Endothelial cell of umbilical vein (primary cell): ENCODE measurements around the gene MALRD1. TPM values are rescaled to one million over a fixed set of nuclear protein-coding genes. Genes with fewer than 3 reads are reported as not detected.

Source experiments
- BruUV-seq: library from RNA; stranded (reverse); fragments of 400-500 nt; replicated peaks from 2 replicates; lab custom pipeline; 2021; lab: Mats Ljungman, UMichigan
- CTCF ChIA-PET: fragments of 300-600, 350-600 bp; sonication (Branson Sonifier 250); formaldehyde crosslinking; loops from one replicate; lab custom pipeline; 2021; ENCODE audit warnings: antibody characterized with exemption, inconsistent platforms; lab: Charles Lee
- POLR2A ChIA-PET: fragments of 300-600, 350-600 bp; sonication (Branson Sonifier 250); formaldehyde crosslinking; loops from one replicate; lab custom pipeline; 2021; ENCODE audit warnings: antibody characterized with exemption, inconsistent platforms; lab: Charles Lee
- DNase-seq: peaks from one replicate; pipeline ENCODE4 v3.0.0-alpha.2; 2011; ENCODE audit warnings: low read depth, low spot score
- FAIRE-seq: peaks from 2 replicates; lab custom pipeline; 2011; peaks lifted over from hg19 to GRCh38; lab: Jason Lieb, UNC
- H2AFZ ChIP-seq: 2 replicates; pipeline ENCODE4 v1.6.0; 2012; ENCODE audit warnings: low read depth, low read length, control low read depth, inconsistent platforms
- H3K27ac ChIP-seq: 2 replicates; pipeline ENCODE4 v1.5.1; 2011; ENCODE audit warnings: low read depth, mild to moderate bottlenecking, control low read depth, low read length, moderate library complexity; ENCODE audit not compliant: insufficient read depth
- H3K27me3 ChIP-seq, 2 experiments: 2 replicates each; pipeline versions ENCODE4 v1.6.0 to v1.6.1; 2011; ENCODE audit warnings: low read length in 2 of 2, mixed read lengths in 1 of 2; ENCODE audit not compliant: control insufficient read depth in 2 of 2, insufficient read depth in 2 of 2
- H3K36me3 ChIP-seq, 2 experiments: 2 replicates in 1 of 2; 3 replicates in 1 of 2; pipeline ENCODE4 v1.5.1; 2011; ENCODE audit warnings: low read length in 2 of 2, mild to moderate bottlenecking in 1 of 2, moderate library complexity in 1 of 2; ENCODE audit not compliant: control insufficient read depth in 2 of 2, insufficient read depth in 2 of 2; ENCODE audit errors: extremely low read depth in 1 of 2
- H3K4me1 ChIP-seq: 3 replicates; pipeline ENCODE4 v1.5.1; 2011; ENCODE audit warnings: mild to moderate bottlenecking, low read length; ENCODE audit not compliant: control insufficient read depth, insufficient read depth; ENCODE audit errors: extremely low read depth
- H3K4me2 ChIP-seq: 2 replicates; pipeline ENCODE4 v1.6.1; 2011; ENCODE audit warnings: low read length, control low read depth, mixed read lengths; ENCODE audit not compliant: insufficient read depth
- H3K4me3 ChIP-seq, 3 experiments: fragments of 200-600 bp in 1 of 3; sonication (generic), shearing (Covaris generic) in 1 of 3; replicated peaks in 1 of 3; 2 replicates each; pipeline ENCODE4 v1.5.1; 2011 to 2016; ENCODE audit warnings: control low read depth in 3 of 3, low read length in 3 of 3, mild to moderate bottlenecking in 2 of 3, inconsistent platforms in 1 of 3, low read depth in 1 of 3, moderate library complexity in 1 of 3; ENCODE audit not compliant: insufficient read depth in 1 of 3
- H3K79me2 ChIP-seq: 2 replicates; pipeline ENCODE4 v1.6.0; 2012; ENCODE audit warnings: low read length, inconsistent platforms; ENCODE audit not compliant: control insufficient read depth, insufficient read depth
- H3K9ac ChIP-seq: replicated peaks from 2 replicates; pipeline ENCODE3; 2011; ENCODE audit warnings: low read length, control low read depth; ENCODE audit not compliant: insufficient read depth; ENCODE audit errors: extremely low read depth
- H3K9me1 ChIP-seq: replicated peaks from 3 replicates; pipeline ENCODE4 v1.6.0; 2011; ENCODE audit warnings: mild to moderate bottlenecking, low read length; ENCODE audit not compliant: control insufficient read depth, insufficient read depth; ENCODE audit errors: extremely low read depth
- H3K9me3 ChIP-seq: replicated peaks from 2 replicates; pipeline ENCODE4 v1.5.1; 2012; ENCODE audit warnings: low read length, inconsistent platforms; ENCODE audit not compliant: control insufficient read depth, insufficient read depth
- H4K20me1 ChIP-seq: replicated peaks from 2 replicates; pipeline ENCODE3; 2011; ENCODE audit warnings: mild to moderate bottlenecking, low read length; ENCODE audit not compliant: control insufficient read depth, insufficient read depth; ENCODE audit errors: extremely low read depth
- EZH2 ChIP-seq: IDR thresholded peaks from 2 replicates; pipeline ENCODE4 v1.6.1; 2012; ENCODE audit warnings: borderline replicate concordance, low read depth, mild to moderate bottlenecking, moderate library complexity, low read length, inconsistent platforms; ENCODE audit not compliant: severe bottlenecking
- FOS ChIP-seq: IDR thresholded peaks from 2 replicates; pipeline ENCODE4 v1.6.1; 2011; ENCODE audit warnings: mild to moderate bottlenecking, low read length, moderate library complexity, borderline replicate concordance; ENCODE audit not compliant: insufficient read depth
- GATA2 ChIP-seq: IDR thresholded peaks from 2 replicates; pipeline ENCODE4 v1.7.0; 2011; ENCODE audit warnings: low read depth, mild to moderate bottlenecking, moderate library complexity, mixed read lengths, low read length; ENCODE audit not compliant: insufficient read length, insufficient read depth
- JUN ChIP-seq: IDR thresholded peaks from 2 replicates; pipeline ENCODE4 v1.6.1; 2011; ENCODE audit warnings: borderline replicate concordance, low read depth; ENCODE audit not compliant: insufficient read length, insufficient read depth
- MYC ChIP-seq: IDR thresholded peaks from one replicate; pipeline ENCODE4 v1.6.1; 2011; ENCODE audit warnings: mild to moderate bottlenecking, low read depth, low read length
- POLR2A ChIP-seq: IDR thresholded peaks from 2 replicates; pipeline ENCODE4 v1.6.1; 2012; ENCODE audit warnings: low read depth, mild to moderate bottlenecking, control low read depth, low read length
- POLR2AphosphoS5 ChIP-seq: IDR thresholded peaks from 2 replicates; pipeline ENCODE4 v1.6.1; 2012; ENCODE audit warnings: low read depth, mild to moderate bottlenecking, control low read depth, low read length, moderate library complexity; ENCODE audit not compliant: insufficient read depth
- dilution Hi-C: fragments of 300-500 bp; cut with MboI; formaldehyde crosslinking; loops from one replicate; pipeline ENCODE4 v1.15.0; 2019; ENCODE audit warnings: low sequenced_read_pairs; ENCODE audit not compliant: extremely low pct_ligation_motif_present
- intact Hi-C: fragments of 100-400 bp; cut with micrococcal nuclease; formaldehyde crosslinking; loops from one replicate; pipeline ENCODE4 v1.10.0; 2022
- polyA plus RNA-seq, 4 experiments: library from polyadenylated mRNA; depleted of rRNA in 3 of 4; stranded (reverse) in 3 of 4; unstranded in 1 of 4; fragments of >200 nt; gene quantifications; 2 replicates each; pipeline versions ENCODE4 v1.2.1 to v1.2.3, GENCODE V29; 2011 to 2012; ENCODE audit warnings: missing spikeins in 1 of 4
- total RNA-seq: library from RNA; stranded (reverse); gene quantifications from 2 replicates; pipeline ENCODE4 v1.2.3, GENCODE V29; 2021
- TF ChIP-seq, protein P1 (sequence below): IDR thresholded peaks from 2 replicates; pipeline ENCODE4 v1.6.1; 2011; ENCODE audit not compliant: insufficient read depth, insufficient read length
- TF ChIP-seq, protein P2 (sequence below), 2 donors: IDR thresholded peaks; 1 replicate in 1 of 2; 2 replicates in 1 of 2; pipeline ENCODE4 v1.5.1; 2011; ENCODE audit warnings: low read length in 2 of 2, mild to moderate bottlenecking in 2 of 2, moderate library complexity in 2 of 2, control low read depth in 1 of 2, inconsistent platforms in 1 of 2, low read depth in 1 of 2; ENCODE audit not compliant: insufficient read depth in 1 of 2; ENCODE audit errors: extremely low read depth in 1 of 2

MALRD1 gene
- total and polyA plus RNA-seq, 2 donors (not counting 3 experiments of a cell fraction or from before 2014, with no cell fraction given): not detected

DNA sequence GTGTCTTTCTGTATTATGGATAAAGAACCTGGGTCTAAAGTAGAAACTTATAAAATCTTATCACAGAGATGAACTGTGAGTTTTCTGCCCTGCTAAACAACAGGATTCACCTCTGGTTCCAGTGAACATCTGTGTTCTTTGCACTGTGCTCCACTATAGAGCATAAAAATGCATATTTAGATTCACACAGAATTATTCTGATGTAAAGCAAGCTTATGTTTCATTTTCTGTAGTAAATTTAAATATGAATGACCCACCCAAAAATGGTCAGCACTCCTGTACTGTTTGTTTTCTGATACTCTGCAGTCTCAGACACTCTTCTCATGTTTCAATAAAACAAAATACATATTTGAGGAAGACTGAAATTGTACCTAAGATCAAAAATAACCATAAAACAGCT, 563.2 kb downstream of the MALRD1 start:
- Histone ChIP-seq H3K27ac (no peak overlapping the region), H3K79me2 (no peaks in the 10 kb centered on the region), H3K9ac (no peak overlapping the region), H2AFZ (no peak overlapping the region), H3K4me1 (no peaks in the 10 kb centered on the region), H3K4me2 (no peak overlapping the region), H4K20me1 (no peaks in the 10 kb centered on the region), H3K36me3 (no peaks in the 10 kb centered on the region), H3K9me1 (no peaks in the 10 kb centered on the region), H3K27me3 (no peaks in the 10 kb centered on the region), H3K9me3 (peaks cover 5% of the 10 kb centered on the region), H3K4me3 (no peak overlapping the region)
- intact Hi-C loops (no loop called here), dilution Hi-C loops (no loop called here)
- TF ChIP-seq, protein P1, sequence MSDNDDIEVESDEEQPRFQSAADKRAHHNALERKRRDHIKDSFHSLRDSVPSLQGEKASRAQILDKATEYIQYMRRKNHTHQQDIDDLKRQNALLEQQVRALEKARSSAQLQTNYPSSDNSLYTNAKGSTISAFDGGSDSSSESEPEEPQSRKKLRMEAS: no peak
- TF ChIP-seq POLR2A (no peak), GATA2 (no peak), FOS (no peak), MYC (no peak), EZH2 (no peak)
- FAIRE-seq (no peak), DNase-seq (no peak)
- POLR2A ChIA-PET: no interaction called here
- BruUV-seq: no TSS peak
- CTCF ChIA-PET: no interaction called here

DNA sequence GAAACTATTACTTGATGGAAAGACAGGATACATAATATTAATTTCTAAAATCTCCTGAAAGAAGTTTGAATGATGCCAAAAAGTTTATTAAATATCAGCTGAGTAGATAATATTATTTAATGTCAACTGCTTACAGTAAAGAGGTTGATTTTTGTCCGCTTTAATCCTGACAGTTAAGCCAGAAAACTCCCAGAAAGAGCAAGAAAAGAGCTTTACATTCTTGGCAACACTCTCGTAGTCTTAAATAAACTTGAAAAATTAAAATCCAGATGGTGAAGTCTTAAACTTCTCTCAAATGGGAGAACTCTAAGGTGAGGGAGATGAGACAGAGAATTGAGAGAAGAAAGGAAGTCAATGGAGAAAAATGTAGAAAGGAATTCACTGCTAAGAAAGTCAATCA, 568.4 kb downstream of the MALRD1 start:
- DNase-seq: no peak
- TF ChIP-seq, protein P1: no peak
- TF ChIP-seq, protein P2, sequence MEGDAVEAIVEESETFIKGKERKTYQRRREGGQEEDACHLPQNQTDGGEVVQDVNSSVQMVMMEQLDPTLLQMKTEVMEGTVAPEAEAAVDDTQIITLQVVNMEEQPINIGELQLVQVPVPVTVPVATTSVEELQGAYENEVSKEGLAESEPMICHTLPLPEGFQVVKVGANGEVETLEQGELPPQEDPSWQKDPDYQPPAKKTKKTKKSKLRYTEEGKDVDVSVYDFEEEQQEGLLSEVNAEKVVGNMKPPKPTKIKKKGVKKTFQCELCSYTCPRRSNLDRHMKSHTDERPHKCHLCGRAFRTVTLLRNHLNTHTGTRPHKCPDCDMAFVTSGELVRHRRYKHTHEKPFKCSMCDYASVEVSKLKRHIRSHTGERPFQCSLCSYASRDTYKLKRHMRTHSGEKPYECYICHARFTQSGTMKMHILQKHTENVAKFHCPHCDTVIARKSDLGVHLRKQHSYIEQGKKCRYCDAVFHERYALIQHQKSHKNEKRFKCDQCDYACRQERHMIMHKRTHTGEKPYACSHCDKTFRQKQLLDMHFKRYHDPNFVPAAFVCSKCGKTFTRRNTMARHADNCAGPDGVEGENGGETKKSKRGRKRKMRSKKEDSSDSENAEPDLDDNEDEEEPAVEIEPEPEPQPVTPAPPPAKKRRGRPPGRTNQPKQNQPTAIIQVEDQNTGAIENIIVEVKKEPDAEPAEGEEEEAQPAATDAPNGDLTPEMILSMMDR (IDR thresholded peaks at IDR 0.05; ENCODE audit: extremely low read depth in 1 of 2, insufficient read depth in 1 of 2, low read depth in 1 of 2, low read length in 2 of 2): no peak
- TF ChIP-seq POLR2AphosphoS5 (no peak), FOS (no peak), POLR2A (no peak), GATA2 (no peak), MYC (no peak), EZH2 (no peak), JUN (no peak)
- Histone ChIP-seq H3K4me3 (no peak overlapping the region), H3K4me2 (no peak overlapping the region), H3K9me3 (peaks cover 2% of the 10 kb centered on the region), H4K20me1 (no peaks in the 10 kb centered on the region), H3K27ac (no peak overlapping the region), H3K9me1 (no peaks in the 10 kb centered on the region), H3K9ac (no peak overlapping the region), H3K36me3 (no peaks in the 10 kb centered on the region), H3K79me2 (no peaks in the 10 kb centered on the region), H3K27me3 (no peaks in the 10 kb centered on the region), H2AFZ (no peak overlapping the region), H3K4me1 (no peaks in the 10 kb centered on the region)
- no peak for FAIRE-seq
- BruUV-seq: no TSS peak
- intact Hi-C loops: no loop called here
- CTCF ChIA-PET: no interaction called here
- dilution Hi-C loops: no loop called here
- POLR2A ChIA-PET: no interaction called here
